Brain pericyte (primary cell): ENCODE data around the gene KRTAP9-2.
"Not testable (repeated sequence)": the region's sequence is repeated elsewhere in the genome, so short reads cannot be mapped to it uniquely, and the experiment has no call there.

ENCODE experiments used
- DNase-seq: peaks from one replicate; pipeline ENCODE4 v3.0.0-alpha.2; 2012; ENCODE audit warnings: low read depth, low spot score

The KRTAP9-2 gene

DNA sequence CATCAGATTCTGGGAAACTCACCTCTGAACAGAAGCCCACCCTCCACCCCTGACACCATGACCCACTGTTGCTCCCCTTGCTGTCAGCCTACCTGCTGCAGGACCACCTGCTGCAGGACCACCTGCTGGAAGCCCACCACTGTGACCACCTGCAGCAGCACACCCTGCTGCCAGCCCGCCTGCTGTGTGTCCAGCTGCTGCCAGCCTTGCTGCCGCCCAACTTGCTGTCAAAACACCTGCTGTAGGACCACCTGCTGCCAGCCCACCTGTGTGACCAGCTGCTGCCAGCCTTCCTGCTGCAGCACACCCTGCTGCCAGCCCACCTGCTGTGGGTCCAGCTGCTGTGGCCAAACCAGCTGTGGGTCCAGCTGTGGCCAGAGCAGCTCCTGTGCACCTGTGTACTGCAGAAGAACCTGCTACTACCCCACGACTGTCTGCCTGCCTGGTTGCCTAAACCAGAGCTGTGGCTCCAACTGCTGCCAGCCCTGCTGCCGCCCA, at the start of gene KRTAP9-2:
TSS of gene KRTAP9-2 (plus strand) at position 51 of the 498 bp plus-strand sequence. CDS start at position 58, 7 bp downstream.
- not testable (repeated sequence) for DNase-seq

- no peak for DNase-seq
Observed at GRCh38 chr17:41176744-41177387, 49.6 kb upstream of the KRTAP9-2 start.

DNA sequence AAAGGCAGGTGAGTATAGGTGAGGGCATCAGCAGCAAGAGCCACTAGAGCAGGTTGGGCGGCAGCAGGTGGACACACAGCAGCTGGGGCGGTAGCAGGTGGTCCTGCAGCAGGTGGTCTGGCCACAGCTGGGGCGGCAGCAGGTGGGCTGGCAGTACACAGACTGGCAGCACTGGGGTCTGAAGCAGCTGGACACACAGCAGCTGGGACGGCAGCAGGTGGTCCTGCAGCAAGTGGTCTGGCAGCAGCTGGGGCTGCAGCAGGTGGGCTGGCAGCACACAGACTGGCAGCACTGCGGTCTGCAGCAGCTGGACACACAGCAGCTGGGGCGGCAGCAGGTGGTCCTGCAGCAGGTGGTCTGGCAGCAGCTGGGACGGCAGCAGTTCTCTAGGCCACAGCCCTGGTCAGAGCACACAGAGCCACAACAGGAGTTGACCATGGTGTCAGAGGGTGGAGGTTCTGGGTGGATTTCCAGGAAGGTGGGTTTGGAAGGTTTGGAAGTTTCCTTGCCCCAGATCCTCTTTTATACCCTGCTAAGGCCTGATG, 48.6 kb upstream of the KRTAP9-2 start, which contains the start of gene KRTAP4-2:
TSS of gene KRTAP4-2 (minus strand) at position 495 of the 545 bp plus-strand sequence. CDS start at position 438, 57 bp downstream.
- no peak for DNase-seq

GRCh38 chr17:41178341-41178740, 48.1 kb upstream of the KRTAP9-2 start:
- no peak for DNase-seq

- no peak for DNase-seq
Observed at GRCh38 chr17:41178843-41179616, 47.4 kb upstream of the KRTAP9-2 start.

- no peak for DNase-seq
Observed at GRCh38 chr17:41184480-41184961, 41.9 kb upstream of the KRTAP9-2 start, which contains the start of gene KRTAP4-1. TSS of gene KRTAP4-1 (minus strand) at chr17:41184911. CDS start at chr17:41184854, 57 bp downstream.

- DNase-seq, result no peak
Observed at GRCh38 chr17:41185001-41185400, 41.4 kb upstream of the KRTAP9-2 start.

GRCh38 chr17:41186872-41187271, 39.6 kb upstream of the KRTAP9-2 start:
- no peak for DNase-seq

GRCh38 chr17:41189837-41190318, 36.6 kb upstream of the KRTAP9-2 start, which contains the start of gene KRTAP9-1:
TSS of gene KRTAP9-1 (plus strand) at chr17:41189887. CDS start at chr17:41189887, 0 bp downstream.
- DNase-seq, result not testable (repeated sequence)

DNA sequence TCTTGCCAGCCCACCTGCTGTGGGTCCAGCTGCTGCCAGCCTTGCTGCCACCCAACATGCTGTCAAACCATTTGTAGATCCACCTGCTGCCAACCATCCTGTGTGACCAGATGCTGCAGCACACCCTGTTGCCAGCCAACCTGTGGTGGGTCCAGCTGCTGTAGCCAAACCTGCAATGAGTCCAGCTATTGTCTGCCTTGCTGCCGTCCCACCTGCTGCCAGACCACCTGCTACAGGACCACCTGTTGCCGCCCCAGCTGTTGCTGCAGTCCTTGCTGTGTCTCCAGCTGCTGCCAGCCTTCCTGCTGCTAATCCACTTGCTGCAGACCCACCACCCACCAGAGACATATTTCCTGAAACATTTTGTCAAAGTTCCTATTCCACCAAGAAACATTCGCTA, 36.1 kb upstream of the KRTAP9-2 start:
- no peak for DNase-seq

- no peak for DNase-seq
Observed at GRCh38 chr17:41196068-41196467, 30.4 kb upstream of the KRTAP9-2 start.

GRCh38 chr17:41199421-41200078, 26.9 kb upstream of the KRTAP9-2 start:
- no peak for DNase-seq

DNA sequence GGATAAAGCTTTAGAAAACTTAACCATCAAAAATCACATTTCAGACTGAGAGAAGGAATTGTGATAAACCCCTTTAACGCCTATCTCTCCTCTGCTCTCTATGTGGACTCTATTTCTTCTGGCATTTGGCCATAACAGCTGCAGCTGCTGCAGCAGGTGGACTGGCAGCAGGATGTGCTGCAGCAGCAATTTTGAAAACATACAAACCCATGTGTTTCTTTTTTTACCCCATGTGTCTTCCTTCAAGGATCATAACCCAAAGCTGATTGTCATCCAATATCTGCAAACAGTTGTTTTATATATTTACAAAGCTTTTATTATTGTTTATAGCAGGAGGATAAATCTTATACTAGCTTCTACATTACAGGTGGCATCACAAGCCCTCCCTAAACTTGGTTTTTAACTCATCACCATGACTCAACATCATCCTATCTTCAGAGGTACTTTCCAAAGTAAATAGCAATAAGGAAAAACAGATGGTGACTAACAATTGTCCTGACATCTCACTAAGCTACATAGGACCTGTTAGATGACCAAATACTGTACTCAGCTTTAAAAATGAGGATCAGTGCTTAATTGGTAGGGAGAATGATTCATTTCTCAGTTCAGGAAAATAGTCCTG, 14.5 kb upstream of the KRTAP9-2 start:
- no peak for DNase-seq

GRCh38 chr17:41212524-41213169, 13.8 kb upstream of the KRTAP9-2 start:
- DNase-seq, result no peak

DNA sequence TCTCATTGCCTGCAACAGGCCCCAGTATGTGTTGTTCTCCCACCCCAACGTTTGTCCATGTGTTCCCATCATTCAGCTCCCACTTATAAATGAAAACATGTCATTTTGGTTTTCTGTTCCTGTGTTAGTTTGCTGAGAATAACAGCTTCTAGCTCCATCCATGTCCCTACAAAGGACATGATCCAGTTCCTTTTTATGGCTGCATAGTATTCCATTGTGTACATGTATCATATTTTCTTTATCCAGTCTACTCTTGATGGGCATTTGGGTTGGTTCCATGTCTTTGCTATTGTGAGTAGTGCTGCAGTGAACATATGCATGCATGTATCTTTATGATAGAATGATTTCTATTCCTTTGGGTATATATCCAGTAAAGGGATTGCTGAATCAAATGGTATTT, 10.8 kb upstream of the KRTAP9-2 start:
- no peak for DNase-seq

- DNase-seq, result no peak
Observed at GRCh38 chr17:41223821-41224220, 2.6 kb upstream of the KRTAP9-2 start.

GRCh38 chr17:41226051-41226450, 397 bp upstream of the KRTAP9-2 start:
- DNase-seq, result no peak

GRCh38 chr17:41230094-41230493, 3.6 kb downstream of the KRTAP9-2 start:
- no peak for DNase-seq

DNA sequence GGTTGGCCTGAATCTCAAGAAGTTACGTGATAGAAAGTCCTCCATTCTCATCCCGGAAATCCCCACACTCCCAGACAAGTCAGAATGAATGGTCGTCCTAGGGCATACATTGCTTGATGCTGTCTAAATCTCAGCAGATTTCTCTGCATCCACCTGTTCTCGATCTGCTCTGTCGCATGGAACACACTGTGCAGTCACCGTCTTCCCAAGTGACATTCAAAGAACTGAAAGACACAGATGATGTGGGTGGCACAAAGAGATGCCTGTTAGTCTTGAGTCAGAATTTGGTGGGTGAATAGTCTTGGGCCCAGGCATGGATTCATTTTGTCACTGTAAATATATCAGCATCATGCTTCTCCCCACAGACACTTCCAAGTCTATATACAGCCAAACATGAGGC, 5.3 kb downstream of the KRTAP9-2 start:
- DNase-seq, result no peak

DNA sequence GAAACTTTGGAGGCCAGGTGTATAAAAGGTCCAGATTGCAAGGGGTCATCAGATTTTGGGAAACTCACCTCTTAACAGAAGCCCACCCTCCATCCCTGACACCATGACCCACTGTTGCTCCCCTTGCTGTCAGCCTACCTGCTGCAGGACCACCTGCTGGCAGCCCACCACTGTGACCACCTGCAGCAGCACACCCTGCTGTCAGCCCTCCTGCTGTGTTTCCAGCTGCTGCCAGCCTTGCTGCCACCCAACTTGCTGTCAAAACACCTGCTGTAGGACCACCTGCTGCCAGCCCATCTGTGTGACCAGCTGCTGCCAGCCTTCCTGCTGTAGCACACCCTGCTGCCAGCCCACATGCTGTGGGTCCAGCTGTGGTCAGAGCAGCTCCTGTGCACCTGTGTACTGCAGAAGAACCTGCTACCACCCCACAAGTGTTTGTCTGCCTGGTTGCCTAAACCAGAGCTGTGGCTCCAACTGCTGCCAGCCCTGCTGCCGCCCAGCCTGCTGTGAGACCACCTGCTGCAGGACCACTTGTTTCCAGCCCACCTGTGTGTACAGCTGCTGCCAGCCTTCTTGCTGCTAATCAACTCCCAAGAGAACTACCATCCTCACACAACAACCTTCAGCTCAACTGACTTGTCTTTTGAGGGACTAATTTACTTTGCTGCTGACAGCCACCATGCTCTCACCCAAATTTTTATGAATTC, 6.1 kb downstream of the KRTAP9-2 start, which contains the start of gene KRTAP9-3:
TSS of gene KRTAP9-3 (plus strand) at position 51 of the 707 bp plus-strand sequence. CDS start at position 104, 53 bp downstream.
- DNase-seq, result not testable (repeated sequence)
